Measurements from ENCODE around the gene NPC1L1. TPM values are rescaled to one million over a fixed set of nuclear protein-coding genes. Genes with fewer than 3 reads are reported as not detected.
A peak's percentile ranks its signal among the peaks of the same experiment; 100 is the strongest.

Gene NPC1L1
- total RNA-seq, 2 donors from 2014 or later, result 0.06 to 0.14 TPM

GRCh38 chr7:44476313-44476712 is 64.8 kb downstream of the NPC1L1 start:
- Mint-ChIP-seq H3K36me3 (peaks cover 5 to 21% of the 10 kb centered on the region in 2 donors), H3K9me3 (no peaks in the 10 kb centered on the region), H3K27ac (no peak overlapping the region)
- ATAC-seq (no peak), DNase-seq (ENCODE audit: low spot score in 2 of 2) (no peak)

GRCh38 chr7:44473295-44473694 is 67.8 kb downstream of the NPC1L1 start:
- ATAC-seq (no peak), DNase-seq (ENCODE audit: low spot score in 2 of 2) (no peak)
- Mint-ChIP-seq H3K9me3 (no peaks in the 10 kb centered on the region), H3K36me3 (peaks cover 11% of the 10 kb centered on the region in 2 donors), H3K27ac (no peak overlapping the region)

GRCh38 chr7:44472843-44473242 is 68.3 kb downstream of the NPC1L1 start:
- no peaks in the 10 kb centered on the region for H3K9me3 Mint-ChIP-seq
- DNase-seq (ENCODE audit: low spot score in 2 of 2) (no peak), ATAC-seq (no peak)
- H3K27ac Mint-ChIP-seq, result no peak overlapping the region
- peaks cover 11 to 14% of the 10 kb centered on the region in 2 donors for H3K36me3 Mint-ChIP-seq

GRCh38 chr7:44471850-44472249 is 69.3 kb downstream of the NPC1L1 start:
- DNase-seq (ENCODE audit: low spot score in 2 of 2) (no peak), ATAC-seq (no peak)
- Mint-ChIP-seq H3K9me3 (no peaks in the 10 kb centered on the region), H3K36me3 (peaks cover 15 to 23% of the 10 kb centered on the region in 2 donors), H3K27ac (peak overlapping the region in 1 of 2 donors; percentile 16)

GRCh38 chr7:44471436-44471835 is 69.7 kb downstream of the NPC1L1 start:
- DNase-seq (ENCODE audit: low spot score in 2 of 2), result no peak
- H3K27ac Mint-ChIP-seq, result no peak overlapping the region
- ATAC-seq, result no peak
- no peaks in the 10 kb centered on the region for H3K9me3 Mint-ChIP-seq
- H3K36me3 Mint-ChIP-seq, result peaks cover 16 to 25% of the 10 kb centered on the region in 2 donors

- no peak for DNase-seq (ENCODE audit: low spot score in 2 of 2)
- Mint-ChIP-seq H3K27ac (no peak overlapping the region), H3K9me3 (no peaks in the 10 kb centered on the region), H3K36me3 (peaks cover 12 to 25% of the 10 kb centered on the region in 2 donors)
- no peak for ATAC-seq
Observed at GRCh38 chr7:44470628-44471245, 70.4 kb downstream of the NPC1L1 start.

- Mint-ChIP-seq H3K36me3 (peaks cover 12 to 25% of the 10 kb centered on the region in 2 donors), H3K27ac (no peak overlapping the region), H3K9me3 (no peaks in the 10 kb centered on the region)
- ATAC-seq (no peak), DNase-seq (ENCODE audit: low spot score in 2 of 2) (no peak)
Observed at GRCh38 chr7:44470135-44470479, 71.0 kb downstream of the NPC1L1 start.

- DNase-seq (ENCODE audit: low spot score in 2 of 2) (no peak), ATAC-seq (no peak)
- no peaks in the 10 kb centered on the region for H3K9me3 Mint-ChIP-seq
- peaks cover 12 to 29% of the 10 kb centered on the region in 2 donors for H3K36me3 Mint-ChIP-seq
- peak overlapping the region in 1 of 2 donors; percentile 18 for H3K27ac Mint-ChIP-seq
Observed at GRCh38 chr7:44469461-44470134, 71.5 kb downstream of the NPC1L1 start.

- no peak for ATAC-seq
- no peaks in the 10 kb centered on the region for H3K9me3 Mint-ChIP-seq
- peaks cover 12 to 25% of the 10 kb centered on the region in 2 donors for H3K36me3 Mint-ChIP-seq
- H3K27ac Mint-ChIP-seq, result peak overlapping the region; percentile 32 to 67
- DNase-seq (ENCODE audit: low spot score in 2 of 2), result no peak
Observed at GRCh38 chr7:44467217-44467548, 73.9 kb downstream of the NPC1L1 start.

GRCh38 chr7:44466300-44467216 is 74.6 kb downstream of the NPC1L1 start:
- ATAC-seq, result peak; percentile 22 to 37
- peaks cover 12 to 27% of the 10 kb centered on the region in 2 donors for H3K36me3 Mint-ChIP-seq
- no peaks in the 10 kb centered on the region for H3K9me3 Mint-ChIP-seq
- no peak for DNase-seq (ENCODE audit: low spot score in 2 of 2)
- peak overlapping the region; percentile 32 to 67 for H3K27ac Mint-ChIP-seq

- H3K36me3 Mint-ChIP-seq, result peaks cover 12 to 34% of the 10 kb centered on the region in 2 donors
Observed at GRCh38 chr7:44465490-44465889, 75.6 kb downstream of the NPC1L1 start.

GRCh38 chr7:44463169-44463808 is 77.8 kb downstream of the NPC1L1 start:
- H3K27ac Mint-ChIP-seq, result no peak overlapping the region
- no peaks in the 10 kb centered on the region for H3K9me3 Mint-ChIP-seq
- ATAC-seq (no peak), DNase-seq (ENCODE audit: low spot score in 2 of 2) (no peak)
- peaks cover 12 to 43% of the 10 kb centered on the region in 2 donors for H3K36me3 Mint-ChIP-seq

More at GRCh38 chr7:44465490-44465889, 75.6 kb downstream of the NPC1L1 start:
- DNase-seq (ENCODE audit: low spot score in 2 of 2) (no peak), ATAC-seq (no peak)
- H3K27ac Mint-ChIP-seq, result peak overlapping the region in 1 of 2 donors; percentile 69
- no peaks in the 10 kb centered on the region for H3K9me3 Mint-ChIP-seq

Other genes starting within 250 kb of the NPC1L1 start
- 1 to 10 TPM in 1 of 2 donors, under 1 TPM in 1; 0.32 to 2.1 TPM for gene CAMK2B, start 215.7 kb downstream of the NPC1L1 start, total RNA-seq
- gene NUDCD3, start 50.7 kb downstream of the NPC1L1 start, total RNA-seq, result 100 to 1,000 TPM in 1 of 2 donors, 10 to 100 TPM in 1; 87.9 to 112 TPM
- gene DDX56, start 32.6 kb upstream of the NPC1L1 start, total RNA-seq, result 10 to 100 TPM; 83.4 to 92.7 TPM
- gene TMED4, start 40.9 kb upstream of the NPC1L1 start, total RNA-seq, result 100 to 1,000 TPM in 1 of 2 donors, 10 to 100 TPM in 1; 67.1 to 114 TPM
- 100 to 1,000 TPM in 1 of 2 donors, 10 to 100 TPM in 1; 53.2 to 106 TPM for gene OGDH, start 65.3 kb upstream of the NPC1L1 start, total RNA-seq
- 100 to 1,000 TPM; 124 to 176 TPM for gene ZMIZ2, start 207.5 kb upstream of the NPC1L1 start, total RNA-seq

Measured in activated naive CD4-positive, alpha-beta T cell treated with anti-CD3 and anti-CD28 coated beads, Interleukin-2, amount 50 U/mL, for 72 hours (primary cell).